IPS DF 6.9 (cell line): ENCODE measurements around the gene TFDP3.

Experiments
- DNase-seq: peaks from one replicate; pipeline ENCODE4 v3.0.0-alpha.2; 2013; ENCODE audit warnings: low read depth, low spot score
- H3K27ac ChIP-seq: one replicate; pipeline ENCODE4 v1.5.1; 2013; ENCODE audit warnings: low read length, control low read depth
- H3K27me3 ChIP-seq: 2 replicates; pipeline ENCODE4 v1.6.1; 2013; ENCODE audit warnings: mild to moderate bottlenecking, low read length; ENCODE audit not compliant: control insufficient read depth, insufficient read depth
- H3K36me3 ChIP-seq: 2 replicates; pipeline ENCODE4 v1.6.1; 2013; ENCODE audit warnings: low read length; ENCODE audit not compliant: control insufficient read depth, insufficient read depth
- H3K4me1 ChIP-seq: 2 replicates; pipeline ENCODE4 v1.6.1; 2013; ENCODE audit warnings: low read length; ENCODE audit not compliant: control insufficient read depth, insufficient read depth
- H3K4me3 ChIP-seq: 2 replicates; pipeline ENCODE4 v1.5.1; 2013; ENCODE audit warnings: mild to moderate bottlenecking, low read length
- H3K9me3 ChIP-seq: 2 replicates; pipeline ENCODE4 v1.6.1; 2013; ENCODE audit warnings: low read length, inconsistent platforms; ENCODE audit not compliant: control insufficient read depth, insufficient read depth
- WGBS: extraction: QIAGEN DNeasy Blood & Tissue Kit; methylation state at CpG from one replicate; pipeline ENCODE4 v1.1.7; 2013; ENCODE audit warnings: mixed read lengths, missing lambda C conversion rate; ENCODE audit not compliant: insufficient read length, insufficient coverage; 5-methylcytosine and 5-hydroxymethylcytosine counted together

TFDP3 gene

GRCh38 chrX:133235830-133236229, 17.7 kb upstream of the TFDP3 start:
- DNase-seq: no peak
- H3K27me3 ChIP-seq: peaks cover 7% of the 10 kb centered on the region
- no peaks in the 10 kb centered on the region for H3K36me3 ChIP-seq
- H3K4me3 ChIP-seq: no peak overlapping the region
- no CpG with 5 or more reads among the region's 3 CpGs for WGBS
- H3K4me1 ChIP-seq: no peaks in the 10 kb centered on the region
- no peaks in the 10 kb centered on the region for H3K9me3 ChIP-seq
- H3K27ac ChIP-seq: no peak overlapping the region

- H3K27ac ChIP-seq: no peak overlapping the region
- no peaks in the 10 kb centered on the region for H3K36me3 ChIP-seq
- WGBS: no CpG with 5 or more reads among the region's 1 CpG
- no peak overlapping the region for H3K4me3 ChIP-seq
- DNase-seq: no peak
- H3K4me1 ChIP-seq: no peaks in the 10 kb centered on the region
- H3K9me3 ChIP-seq: no peaks in the 10 kb centered on the region
- H3K27me3 ChIP-seq: peaks cover 3% of the 10 kb centered on the region
Observed at GRCh38 chrX:133232331-133232730, 14.2 kb upstream of the TFDP3 start.

- DNase-seq: no peak
- no CpG with 5 or more reads among the region's 4 CpGs for WGBS
- H3K4me3 ChIP-seq: no peak overlapping the region
- H3K4me1 ChIP-seq: no peaks in the 10 kb centered on the region
- H3K27ac ChIP-seq: no peak overlapping the region
- H3K9me3 ChIP-seq: no peaks in the 10 kb centered on the region
- no peaks in the 10 kb centered on the region for H3K36me3 ChIP-seq
- H3K27me3 ChIP-seq: no peaks in the 10 kb centered on the region
Observed at GRCh38 chrX:133229361-133229760, 11.2 kb upstream of the TFDP3 start.

- H3K4me3 ChIP-seq: no peak overlapping the region
- WGBS: no CpG with 5 or more reads among the region's 1 CpG
- no peaks in the 10 kb centered on the region for H3K36me3 ChIP-seq
- H3K9me3 ChIP-seq: no peaks in the 10 kb centered on the region
- no peaks in the 10 kb centered on the region for H3K4me1 ChIP-seq
- H3K27me3 ChIP-seq: no peaks in the 10 kb centered on the region
- no peak overlapping the region for H3K27ac ChIP-seq
- DNase-seq: no peak
Observed at GRCh38 chrX:133215747-133216146, 2.4 kb downstream of the TFDP3 start.

- no peak overlapping the region for H3K4me3 ChIP-seq
- H3K4me1 ChIP-seq: no peaks in the 10 kb centered on the region
- no peaks in the 10 kb centered on the region for H3K9me3 ChIP-seq
- no CpG with 5 or more reads among the region's 3 CpGs for WGBS
- H3K36me3 ChIP-seq: no peaks in the 10 kb centered on the region
- H3K27ac ChIP-seq: no peak overlapping the region
- no peak for DNase-seq
- H3K27me3 ChIP-seq: no peaks in the 10 kb centered on the region
Observed at GRCh38 chrX:133215017-133215416, 3.1 kb downstream of the TFDP3 start.

- H3K36me3 ChIP-seq: no peaks in the 10 kb centered on the region
- H3K4me1 ChIP-seq: no peaks in the 10 kb centered on the region
- no peak overlapping the region for H3K27ac ChIP-seq
- H3K9me3 ChIP-seq: no peaks in the 10 kb centered on the region
- no peak overlapping the region for H3K4me3 ChIP-seq
- no peak for DNase-seq
- no CpG with 5 or more reads among the region's 3 CpGs for WGBS
- H3K27me3 ChIP-seq: no peaks in the 10 kb centered on the region
Observed at GRCh38 chrX:133214301-133214700, 3.9 kb downstream of the TFDP3 start.

GRCh38 chrX:133213117-133213516, 5.0 kb downstream of the TFDP3 start:
- WGBS: no CpG with 5 or more reads among the region's 5 CpGs
- Histone ChIP-seq H3K4me3 (no peak overlapping the region), H3K4me1 (no peaks in the 10 kb centered on the region), H3K27ac (no peak overlapping the region), H3K27me3 (no peaks in the 10 kb centered on the region), H3K9me3 (no peaks in the 10 kb centered on the region), H3K36me3 (no peaks in the 10 kb centered on the region)
- DNase-seq: no peak

- no peak for DNase-seq
- no peaks in the 10 kb centered on the region for H3K36me3 ChIP-seq
- H3K27me3 ChIP-seq: no peaks in the 10 kb centered on the region
- H3K4me3 ChIP-seq: no peak overlapping the region
- no peak overlapping the region for H3K27ac ChIP-seq
- no peaks in the 10 kb centered on the region for H3K9me3 ChIP-seq
- H3K4me1 ChIP-seq: no peaks in the 10 kb centered on the region
- WGBS: no CpG with 5 or more reads among the region's 2 CpGs
Observed at GRCh38 chrX:133207751-133208150, 10.4 kb downstream of the TFDP3 start.

GRCh38 chrX:133191739-133192039, 26.5 kb downstream of the TFDP3 start:
- no peaks in the 10 kb centered on the region for H3K9me3 ChIP-seq
- no peak overlapping the region for H3K27ac ChIP-seq
- no CpG with 5 or more reads among the region's 1 CpG for WGBS
- DNase-seq: no peak
- H3K27me3 ChIP-seq: no peaks in the 10 kb centered on the region
- H3K4me1 ChIP-seq: no peaks in the 10 kb centered on the region
- H3K4me3 ChIP-seq: no peak overlapping the region
- no peaks in the 10 kb centered on the region for H3K36me3 ChIP-seq

- Histone ChIP-seq H3K27me3 (no peaks in the 10 kb centered on the region), H3K36me3 (no peaks in the 10 kb centered on the region), H3K4me3 (no peak overlapping the region), H3K4me1 (no peaks in the 10 kb centered on the region), H3K9me3 (no peaks in the 10 kb centered on the region), H3K27ac (no peak overlapping the region)
- no CpG with 5 or more reads among the region's 10 CpGs for whole genome bisulfite sequencing
- no peak for DNase-seq
Observed at GRCh38 chrX:133190877-133191738, 27.0 kb downstream of the TFDP3 start.

- WGBS: no CpG with 5 or more reads among the region's 8 CpGs
Observed at GRCh38 chrX:133189195-133189594, 29.0 kb downstream of the TFDP3 start.

More at GRCh38 chrX:133189195-133189594, 29.0 kb downstream of the TFDP3 start:
- DNase-seq: no peak
- Histone ChIP-seq H3K4me1 (no peaks in the 10 kb centered on the region), H3K36me3 (no peaks in the 10 kb centered on the region), H3K9me3 (no peaks in the 10 kb centered on the region), H3K4me3 (no peak overlapping the region), H3K27me3 (no peaks in the 10 kb centered on the region), H3K27ac (no peak overlapping the region)
